GM23338 (cell line): ENCODE results near the gene MASP2. TPM values are rescaled to one million over a fixed set of nuclear protein-coding genes. Genes with fewer than 3 reads are reported as not detected.

Source experiments
- ATAC-seq: fragments of 200-7000 bp; cut with Tn5 transposase; 3 replicates; pipeline ENCODE4 v1.9.1; 2020
- DNase-seq: peaks from one replicate; pipeline ENCODE4 v3.0.0-alpha.2; 2015; ENCODE audit warnings: low spot score
- H2AFZ ChIP-seq: fragments of 200-600 bp; sonication (generic); 2 replicates; pipeline ENCODE4 v1.8.0; 2016; ENCODE audit warnings: antibody characterized with exemption, mild to moderate bottlenecking, moderate library complexity
- H3F3A ChIP-seq: fragments of 200-600 bp; sonication (generic); replicated peaks from 2 replicates; pipeline ENCODE4 v1.8.0; 2017; ENCODE audit warnings: antibody characterized with exemption, mixed run types, low read depth
- H3K27ac ChIP-seq: fragments of 200-600 bp; sonication (generic); 2 replicates; pipeline ENCODE4 v1.6.1; 2016; ENCODE audit warnings: low read depth
- H3K27me3 ChIP-seq: fragments of 200-600 bp; sonication (generic); 2 replicates; pipeline ENCODE4 v1.8.0; 2016; ENCODE audit warnings: mild to moderate bottlenecking, mixed run types, moderate library complexity; ENCODE audit not compliant: insufficient read depth
- H3K36me3 ChIP-seq: fragments of 200-600 bp; sonication (generic); 2 replicates; pipeline ENCODE4 v1.8.0; 2016; ENCODE audit warnings: mild to moderate bottlenecking; ENCODE audit not compliant: insufficient read depth
- H3K4me1 ChIP-seq: fragments of 200-600 bp; sonication (generic); 2 replicates; pipeline ENCODE4 v1.8.0; 2016; ENCODE audit warnings: mild to moderate bottlenecking, moderate library complexity; ENCODE audit not compliant: insufficient read depth
- H3K4me2 ChIP-seq: fragments of 200-600 bp; sonication (generic); 2 replicates; pipeline ENCODE4 v1.7.1; 2017; ENCODE audit warnings: mixed run types
- H3K4me3 ChIP-seq: fragments of 200-600 bp; sonication (generic); 2 replicates; pipeline ENCODE4 v1.6.1; 2016; ENCODE audit warnings: mixed run types
- H3K79me2 ChIP-seq: fragments of 200-600 bp; sonication (generic); replicated peaks from 2 replicates; pipeline ENCODE4 v1.8.0; 2017; ENCODE audit warnings: mild to moderate bottlenecking; ENCODE audit not compliant: insufficient read depth
- H3K9me2 ChIP-seq: fragments of 200-600 bp; sonication (generic); 2 replicates; pipeline ENCODE4 v1.8.0; 2017; ENCODE audit not compliant: insufficient read depth
- H4K20me1 ChIP-seq: fragments of 200-600 bp; sonication (generic); replicated peaks from 2 replicates; pipeline ENCODE4 v1.8.0; 2017; ENCODE audit warnings: mild to moderate bottlenecking; ENCODE audit not compliant: insufficient read depth
- H3K27ac Mint-ChIP-seq: 2 replicates; pipeline ENCODE4 v1.8.0; 2020; ENCODE audit warnings: inconsistent platforms, mild to moderate bottlenecking, moderate library complexity, mixed read lengths
- H3K27me3 Mint-ChIP-seq: 3 replicates; pipeline ENCODE4 v1.8.0; 2022; ENCODE audit warnings: low read depth, mild to moderate bottlenecking, moderate library complexity, mixed read lengths, inconsistent platforms; ENCODE audit not compliant: insufficient read depth, poor library complexity
- H3K36me3 Mint-ChIP-seq: 3 replicates; pipeline ENCODE4 v1.8.0; 2021; ENCODE audit warnings: low read depth, mild to moderate bottlenecking, inconsistent platforms, moderate library complexity, mixed read lengths
- H3K4me1 Mint-ChIP-seq: 3 replicates; pipeline ENCODE4 v1.8.0; 2020; ENCODE audit warnings: mild to moderate bottlenecking, inconsistent platforms, mixed read lengths
- H3K4me3 Mint-ChIP-seq: 3 replicates; pipeline ENCODE4 v1.8.0; 2021; ENCODE audit warnings: moderate library complexity, mild to moderate bottlenecking, inconsistent platforms, mixed read lengths
- H3K9me3 Mint-ChIP-seq: 3 replicates; pipeline ENCODE4 v1.8.0; 2020; ENCODE audit warnings: moderate library complexity, mild to moderate bottlenecking, inconsistent platforms, mixed read lengths
- NANOG ChIP-seq: IDR thresholded peaks from 2 replicates; pipeline ENCODE4 v1.6.1; 2016; ENCODE audit warnings: antibody characterized with exemption, borderline replicate concordance
- REST ChIP-seq: IDR thresholded peaks from one replicate; pipeline ENCODE4 v1.6.1; 2018; ENCODE audit warnings: antibody characterized with exemption; ENCODE audit not compliant: unreplicated experiment
- ZNF462 ChIP-seq: fragments of 250-450 bp; sonication (Bioruptor Pico); IDR thresholded peaks from 2 replicates; pipeline ENCODE4 v1.5.0; 2020; ENCODE audit warnings: mild to moderate bottlenecking, moderate library complexity
- polyA plus RNA-seq: library from polyadenylated mRNA; unstranded; fragments of >200 nt; fragmentation: Nextera tagmentation; extraction: Ambion mirVana; gene quantifications from 2 replicates; pipeline ENCODE4 v1.2.1, GENCODE V29; 2016
- total RNA-seq: library from RNA; depleted of rRNA; stranded (reverse); fragments of >200 nt; shearing (Covaris generic); gene quantifications from 2 replicates; pipeline ENCODE4 v1.2.3, GENCODE V29; 2014

The MASP2 gene
- total and polyA plus RNA-seq, 2 experiments from 2014 or later: 0.71 to 1.5 TPM

GRCh38 chr1:11071463-11072215, 24.6 kb upstream of the MASP2 start (continued):
- no peak for TF ChIP-seq ZNF462 (CRISPR knock-in tag)

GRCh38 chr1:11070876-11071275, 23.8 kb upstream of the MASP2 start:
- Mint-ChIP-seq H3K36me3 (peaks cover 86% of the 10 kb centered on the region), H3K27ac (0 out of 2 replicates have a peak overlapping the region, but pooled peaks have one; percentile 43), H3K4me1 (peaks cover 6% of the 10 kb centered on the region; the same call in 2 of the 3 replicates), H3K9me3 (no peaks in the 10 kb centered on the region), H3K4me3 (no peak overlapping the region), H3K27me3 (peaks cover 4% of the 10 kb centered on the region)
- Histone ChIP-seq H3K79me2 (no peaks in the 10 kb centered on the region), H3F3A (peaks cover 10% of the 10 kb centered on the region; the same call in 1 of the 2 replicates), H3K4me2 (no peak overlapping the region), H3K9me2 (no peaks in the 10 kb centered on the region), H3K36me3 (peaks cover 54% of the 10 kb centered on the region), H2AFZ (no peak overlapping the region), H3K4me1 (no peaks in the 10 kb centered on the region), H3K27ac (no peak overlapping the region), H3K4me3 (no peak overlapping the region), H4K20me1 (peaks cover 7% of the 10 kb centered on the region), H3K27me3 (no peaks in the 10 kb centered on the region)
- TF ChIP-seq REST (no peak), NANOG (no peak)
- DNase-seq (no peak), ATAC-seq (no peak)
